A673 (cell line): ENCODE data around the gene TSNAXIP1. TPM values are rescaled to one million over a fixed set of nuclear protein-coding genes. Genes with fewer than 3 reads are reported as not detected.

Experiments used
- BruUV-seq: library from RNA; stranded (reverse); fragments of 400-500 nt; replicated peaks from 2 replicates; lab custom pipeline; 2021; lab: Mats Ljungman, UMichigan
- CTCF ChIA-PET: fragments of 300-600 bp; sonication (Branson Sonifier 250); formaldehyde crosslinking; loops from one replicate; lab custom pipeline; 2022; ENCODE audit warnings: antibody characterized with exemption; lab: Charles Lee
- POLR2A ChIA-PET: fragments of 300-600 bp; sonication (Branson Sonifier 250); formaldehyde crosslinking; loops from one replicate; lab custom pipeline; 2022; ENCODE audit warnings: antibody characterized with exemption; ENCODE audit not compliant: low non-redundant PET; lab: Charles Lee
- DNase-seq: peaks from one replicate; pipeline ENCODE4 v3.0.0-alpha.2; 2015; ENCODE audit warnings: low spot score
- H3K27ac ChIP-seq: fragments of 200-600 bp; sonication (generic); 2 replicates; pipeline ENCODE4 v1.5.1; 2016; ENCODE audit warnings: mixed run types, low read depth, mild to moderate bottlenecking, mixed read lengths, antibody characterized with exemption, low read length; ENCODE audit not compliant: poor library complexity, severe bottlenecking
- H3K27me3 ChIP-seq: fragments of 200-600 bp; sonication (generic); replicated peaks from 2 replicates; pipeline ENCODE4 v1.6.1; 2017; ENCODE audit warnings: mixed run types, low read depth, mild to moderate bottlenecking, mixed read lengths, antibody characterized with exemption, low read length; ENCODE audit not compliant: insufficient read depth, poor library complexity
- H3K36me3 ChIP-seq: fragments of 200-600 bp; sonication (generic); 2 replicates; pipeline ENCODE4 v1.6.1; 2016; ENCODE audit warnings: mixed run types, mild to moderate bottlenecking, mixed read lengths, antibody characterized with exemption, low read length; ENCODE audit not compliant: insufficient read depth, poor library complexity, severe bottlenecking
- H3K4me1 ChIP-seq: fragments of 200-600 bp; sonication (generic); 2 replicates; pipeline ENCODE4 v1.6.1; 2017; ENCODE audit warnings: mixed run types, mild to moderate bottlenecking, mixed read lengths, antibody characterized with exemption, low read length; ENCODE audit not compliant: insufficient read depth, poor library complexity, severe bottlenecking
- H3K4me3 ChIP-seq: fragments of 200-600 bp; sonication (generic); 2 replicates; pipeline ENCODE4 v1.5.1; 2016; ENCODE audit warnings: low read depth, mixed run types, mild to moderate bottlenecking, mixed read lengths, low read length; ENCODE audit not compliant: poor library complexity, severe bottlenecking
- H3K9me3 ChIP-seq: fragments of 200-600 bp; sonication (generic); 2 replicates; pipeline ENCODE4 v1.6.1; 2016; ENCODE audit warnings: mixed run types, low read depth, mild to moderate bottlenecking, mixed read lengths, antibody characterized with exemption, low read length; ENCODE audit not compliant: poor library complexity, severe bottlenecking
- CTCF ChIP-seq: fragments of 300-800, 200-600 bp; sonication (generic); conservative IDR thresholded peaks from 2 replicates; pipeline ENCODE4 v1.5.1; 2017; ENCODE audit warnings: low read depth, mild to moderate bottlenecking, antibody characterized with exemption, low read length, moderate library complexity, mixed read lengths
- EZH2 ChIP-seq: fragments of 200-600 bp; sonication (generic); IDR thresholded peaks from 2 replicates; pipeline ENCODE4 v1.6.1; 2017; ENCODE audit warnings: borderline replicate concordance, low read depth, mild to moderate bottlenecking, mixed read lengths, antibody characterized with exemption, low read length; ENCODE audit not compliant: poor library complexity, severe bottlenecking
- intact Hi-C: fragments of 100-400 bp; cut with micrococcal nuclease; formaldehyde crosslinking; loops from one replicate; pipeline ENCODE4 v1.10.0; 2022; ENCODE audit not compliant: unreplicated experiment
- total RNA-seq: library from RNA; stranded (reverse); gene quantifications from 2 replicates; pipeline ENCODE4 v1.2.3, GENCODE V29; 2021

The TSNAXIP1 gene
- total RNA-seq, 1 experiment from 2014 or later, result 1.0 TPM

GRCh38 chr16:67762385-67762784 is 44.3 kb upstream of the TSNAXIP1 start:
- Histone ChIP-seq H3K4me1 (no peaks in the 10 kb centered on the region), H3K9me3 (no peaks in the 10 kb centered on the region), H3K36me3 (no peaks in the 10 kb centered on the region), H3K4me3 (no peak overlapping the region), H3K27ac (no peak overlapping the region), H3K27me3 (no peaks in the 10 kb centered on the region)
- intact Hi-C loops, result no loop called here
- no peak for DNase-seq
- BruUV-seq, result no TSS peak
- CTCF ChIA-PET, result no interaction called here
- POLR2A ChIA-PET, result no interaction called here
- no peak for TF ChIP-seq EZH2
- TF ChIP-seq CTCF, result no peak

GRCh38 chr16:67763066-67763465 is 43.6 kb upstream of the TSNAXIP1 start:
- H3K4me3 ChIP-seq, result no peak overlapping the region
- CTCF ChIA-PET, result no interaction called here
- no peaks in the 10 kb centered on the region for H3K27me3 ChIP-seq
- BruUV-seq, result no TSS peak
- H3K27ac ChIP-seq, result no peak overlapping the region
- H3K9me3 ChIP-seq, result no peaks in the 10 kb centered on the region
- no peaks in the 10 kb centered on the region for H3K36me3 ChIP-seq
- POLR2A ChIA-PET, result no interaction called here
- intact Hi-C loops, result no loop called here
- no peak for DNase-seq
- H3K4me1 ChIP-seq, result no peaks in the 10 kb centered on the region
- TF ChIP-seq CTCF (no peak), EZH2 (no peak)

DNA sequence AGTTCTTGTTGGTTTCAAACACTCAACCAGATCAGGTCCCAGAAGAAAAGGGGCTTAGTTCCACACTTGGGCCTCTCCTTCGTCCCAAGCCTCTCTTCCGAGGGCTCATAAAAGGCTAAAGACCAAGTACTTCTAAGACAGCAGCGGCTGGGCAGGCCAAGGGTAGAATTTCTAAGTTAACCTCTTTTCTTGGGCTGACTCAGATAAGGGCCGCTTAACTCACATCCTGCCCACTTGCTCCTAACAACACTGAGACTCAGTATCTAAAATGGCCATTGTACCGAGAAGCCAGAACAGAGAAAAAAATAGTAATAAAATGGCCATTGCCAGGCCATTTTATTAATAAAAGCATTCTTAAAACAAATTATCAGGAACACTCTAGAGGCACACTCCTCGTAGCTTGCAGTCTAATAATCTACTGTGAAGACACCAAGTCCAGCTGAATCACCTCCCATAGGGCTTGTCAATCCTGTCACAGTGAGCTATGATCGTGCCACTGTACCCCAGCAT is 42.5 kb upstream of the TSNAXIP1 start:
- no peak for DNase-seq
- Histone ChIP-seq H3K9me3 (no peaks in the 10 kb centered on the region), H3K4me3 (no peak overlapping the region), H3K4me1 (no peaks in the 10 kb centered on the region), H3K36me3 (no peaks in the 10 kb centered on the region), H3K27ac (no peak overlapping the region), H3K27me3 (no peaks in the 10 kb centered on the region)
- no TSS peak for BruUV-seq
- TF ChIP-seq EZH2, result no peak
- TF ChIP-seq CTCF, result no peak
- intact Hi-C loops, result no loop called here
- POLR2A ChIA-PET, result no interaction called here
- CTCF ChIA-PET, result no interaction called here
